GM23338 (cell line): ENCODE measurements around the gene ZNF333. TPM values are rescaled to one million over a fixed set of nuclear protein-coding genes. Genes with fewer than 3 reads are reported as not detected.

Experiments used
- ATAC-seq: fragments of 200-7000 bp; cut with Tn5 transposase; 3 replicates; pipeline ENCODE4 v1.9.1; 2020
- DNase-seq: peaks from one replicate; pipeline ENCODE4 v3.0.0-alpha.2; 2015; ENCODE audit warnings: low spot score
- H2AFZ ChIP-seq: fragments of 200-600 bp; sonication (generic); 2 replicates; pipeline ENCODE4 v1.8.0; 2016; ENCODE audit warnings: antibody characterized with exemption, mild to moderate bottlenecking, moderate library complexity
- H3F3A ChIP-seq: fragments of 200-600 bp; sonication (generic); replicated peaks from 2 replicates; pipeline ENCODE4 v1.8.0; 2017; ENCODE audit warnings: antibody characterized with exemption, mixed run types, low read depth
- H3K27ac ChIP-seq: fragments of 200-600 bp; sonication (generic); 2 replicates; pipeline ENCODE4 v1.6.1; 2016; ENCODE audit warnings: low read depth
- H3K27me3 ChIP-seq: fragments of 200-600 bp; sonication (generic); 2 replicates; pipeline ENCODE4 v1.8.0; 2016; ENCODE audit warnings: mild to moderate bottlenecking, mixed run types, moderate library complexity; ENCODE audit not compliant: insufficient read depth
- H3K36me3 ChIP-seq: fragments of 200-600 bp; sonication (generic); 2 replicates; pipeline ENCODE4 v1.8.0; 2016; ENCODE audit warnings: mild to moderate bottlenecking; ENCODE audit not compliant: insufficient read depth
- H3K4me1 ChIP-seq: fragments of 200-600 bp; sonication (generic); 2 replicates; pipeline ENCODE4 v1.8.0; 2016; ENCODE audit warnings: mild to moderate bottlenecking, moderate library complexity; ENCODE audit not compliant: insufficient read depth
- H3K4me2 ChIP-seq: fragments of 200-600 bp; sonication (generic); 2 replicates; pipeline ENCODE4 v1.7.1; 2017; ENCODE audit warnings: mixed run types
- H3K4me3 ChIP-seq: fragments of 200-600 bp; sonication (generic); 2 replicates; pipeline ENCODE4 v1.6.1; 2016; ENCODE audit warnings: mixed run types
- H3K79me2 ChIP-seq: fragments of 200-600 bp; sonication (generic); replicated peaks from 2 replicates; pipeline ENCODE4 v1.8.0; 2017; ENCODE audit warnings: mild to moderate bottlenecking; ENCODE audit not compliant: insufficient read depth
- H3K9me2 ChIP-seq: fragments of 200-600 bp; sonication (generic); 2 replicates; pipeline ENCODE4 v1.8.0; 2017; ENCODE audit not compliant: insufficient read depth
- H4K20me1 ChIP-seq: fragments of 200-600 bp; sonication (generic); replicated peaks from 2 replicates; pipeline ENCODE4 v1.8.0; 2017; ENCODE audit warnings: mild to moderate bottlenecking; ENCODE audit not compliant: insufficient read depth
- H3K27ac Mint-ChIP-seq: 2 replicates; pipeline ENCODE4 v1.8.0; 2020; ENCODE audit warnings: inconsistent platforms, mild to moderate bottlenecking, moderate library complexity, mixed read lengths
- H3K27me3 Mint-ChIP-seq: 3 replicates; pipeline ENCODE4 v1.8.0; 2022; ENCODE audit warnings: low read depth, mild to moderate bottlenecking, moderate library complexity, mixed read lengths, inconsistent platforms; ENCODE audit not compliant: insufficient read depth, poor library complexity
- H3K36me3 Mint-ChIP-seq: 3 replicates; pipeline ENCODE4 v1.8.0; 2021; ENCODE audit warnings: low read depth, mild to moderate bottlenecking, inconsistent platforms, moderate library complexity, mixed read lengths
- H3K4me1 Mint-ChIP-seq: 3 replicates; pipeline ENCODE4 v1.8.0; 2020; ENCODE audit warnings: mild to moderate bottlenecking, inconsistent platforms, mixed read lengths
- H3K4me3 Mint-ChIP-seq: 3 replicates; pipeline ENCODE4 v1.8.0; 2021; ENCODE audit warnings: moderate library complexity, mild to moderate bottlenecking, inconsistent platforms, mixed read lengths
- H3K9me3 Mint-ChIP-seq: 3 replicates; pipeline ENCODE4 v1.8.0; 2020; ENCODE audit warnings: moderate library complexity, mild to moderate bottlenecking, inconsistent platforms, mixed read lengths
- CREB1 ChIP-seq: fragments of 250-450 bp; sonication (Bioruptor Pico); IDR thresholded peaks from 2 replicates; pipeline ENCODE4 v1.5.0; 2020; ENCODE audit warnings: low read depth, mild to moderate bottlenecking, moderate library complexity
- CTCF ChIP-seq, 2 experiments: fragments of 200-600 bp in 1 of 2; sonication (generic) in 1 of 2; conservative IDR thresholded peaks; 2 replicates each; pipeline versions ENCODE4 v1.5.1 to v1.6.1; 2016 to 2017; ENCODE audit warnings: antibody characterized with exemption in 2 of 2, low read depth in 2 of 2, mild to moderate bottlenecking in 2 of 2, moderate library complexity in 1 of 2
- JUNB ChIP-seq: IDR thresholded peaks from one replicate; pipeline ENCODE4 v1.6.1; 2016; ENCODE audit warnings: antibody characterized with exemption; ENCODE audit not compliant: unreplicated experiment
- NANOG ChIP-seq: IDR thresholded peaks from 2 replicates; pipeline ENCODE4 v1.6.1; 2016; ENCODE audit warnings: antibody characterized with exemption, borderline replicate concordance
- REST ChIP-seq: IDR thresholded peaks from one replicate; pipeline ENCODE4 v1.6.1; 2018; ENCODE audit warnings: antibody characterized with exemption; ENCODE audit not compliant: unreplicated experiment
- ZNF114 ChIP-seq: fragments of 250-450 bp; sonication (Bioruptor Pico); IDR thresholded peaks from 2 replicates; pipeline ENCODE4 v1.5.0; 2020; ENCODE audit warnings: mild to moderate bottlenecking, moderate library complexity
- ZNF462 ChIP-seq: fragments of 250-450 bp; sonication (Bioruptor Pico); IDR thresholded peaks from 2 replicates; pipeline ENCODE4 v1.5.0; 2020; ENCODE audit warnings: mild to moderate bottlenecking, moderate library complexity
- polyA plus RNA-seq: library from polyadenylated mRNA; unstranded; fragments of >200 nt; fragmentation: Nextera tagmentation; extraction: Ambion mirVana; gene quantifications from 2 replicates; pipeline ENCODE4 v1.2.1, GENCODE V29; 2016
- total RNA-seq: library from RNA; depleted of rRNA; stranded (reverse); fragments of >200 nt; shearing (Covaris generic); gene quantifications from 2 replicates; pipeline ENCODE4 v1.2.3, GENCODE V29; 2014

The ZNF333 gene
- total and polyA plus RNA-seq, 2 experiments from 2014 or later: 7.2 to 21.6 TPM

GRCh38 chr19:14728595-14728994 lies 38.7 kb downstream of the ZNF333 start (continued):
- no peak for TF ChIP-seq CTCF (conservative IDR thresholded peaks at IDR 0.05; ENCODE audit: low read depth in 2 of 2)
- TF ChIP-seq JUNB: no peak
- TF ChIP-seq ZNF462 (CRISPR knock-in tag): no peak

GRCh38 chr19:14731200-14731599 lies 41.4 kb downstream of the ZNF333 start:
- no peak overlapping the region for H3K4me3 Mint-ChIP-seq
- H3K27ac ChIP-seq: no peak overlapping the region
- peak; percentile 20 for DNase-seq
- H3K9me3 Mint-ChIP-seq: peaks cover 89% of the 10 kb centered on the region
- no peaks in the 10 kb centered on the region for H3K4me1 ChIP-seq
- H3K27me3 Mint-ChIP-seq: no peaks in the 10 kb centered on the region
- H3F3A ChIP-seq: no peaks in the 10 kb centered on the region
- peaks cover 40% of the 10 kb centered on the region for H3K36me3 Mint-ChIP-seq
- H3K27me3 ChIP-seq: no peaks in the 10 kb centered on the region
- H3K9me2 ChIP-seq: no peaks in the 10 kb centered on the region
- no peaks in the 10 kb centered on the region for H3K79me2 ChIP-seq
- no peak for ATAC-seq
- no peaks in the 10 kb centered on the region for H4K20me1 ChIP-seq
- H2AFZ ChIP-seq: 0 out of 2 replicates have a peak overlapping the region, but pooled peaks have one; percentile 76
- H3K4me2 ChIP-seq: no peak overlapping the region
- no peaks in the 10 kb centered on the region for H3K36me3 ChIP-seq
- no peaks in the 10 kb centered on the region for H3K4me1 Mint-ChIP-seq
- H3K27ac Mint-ChIP-seq: no peak overlapping the region
- no peak overlapping the region for H3K4me3 ChIP-seq
- TF ChIP-seq ZNF114 (CRISPR knock-in tag) (no peak), REST (no peak), NANOG (no peak), CREB1 (CRISPR knock-in tag) (no peak)
